HUES6 (cell line): ENCODE data around the gene THOC7.

Experiments
- H3K27ac ChIP-seq: 2 replicates; pipeline ENCODE4 v1.7.0; 2013; ENCODE audit warnings: low read depth, mild to moderate bottlenecking, low read length, inconsistent platforms
- H3K27me3 ChIP-seq: 2 replicates; pipeline ENCODE4 v1.6.1; 2013; ENCODE audit warnings: low read length; ENCODE audit not compliant: control insufficient read depth, insufficient read depth
- H3K36me3 ChIP-seq: 2 replicates; pipeline ENCODE4 v1.6.1; 2013; ENCODE audit warnings: low read length; ENCODE audit not compliant: control insufficient read depth, insufficient read depth
- H3K4me1 ChIP-seq: 2 replicates; pipeline ENCODE4 v1.6.1; 2013; ENCODE audit warnings: low read length; ENCODE audit not compliant: control insufficient read depth, insufficient read depth
- H3K4me3 ChIP-seq: 2 replicates; pipeline ENCODE4 v1.5.1; 2013; ENCODE audit warnings: low read depth, low read length
- H3K9ac ChIP-seq: one replicate; pipeline ENCODE4 v1.6.1; 2013; ENCODE audit warnings: mild to moderate bottlenecking, low read length
- H3K9me3 ChIP-seq: 2 replicates; pipeline ENCODE4 v1.6.1; 2013; ENCODE audit warnings: low read depth, low read length; ENCODE audit not compliant: control insufficient read depth, insufficient read depth

The THOC7 gene

GRCh38 chr3:63841704-63842103 lies 21.9 kb downstream of the THOC7 start:
- Histone ChIP-seq H3K9me3 (no peaks in the 10 kb centered on the region), H3K4me1 (no peaks in the 10 kb centered on the region), H3K36me3 (no peaks in the 10 kb centered on the region), H3K9ac (no peak overlapping the region), H3K27me3 (no peaks in the 10 kb centered on the region), H3K27ac (no peak overlapping the region), H3K4me3 (no peak overlapping the region)

GRCh38 chr3:63832395-63832794 lies 31.2 kb downstream of the THOC7 start:
- H3K27ac ChIP-seq, result no peak overlapping the region
- no peak overlapping the region for H3K9ac ChIP-seq
- peaks cover 43% of the 10 kb centered on the region for H3K36me3 ChIP-seq
- no peaks in the 10 kb centered on the region for H3K4me1 ChIP-seq
- no peak overlapping the region for H3K4me3 ChIP-seq
- no peaks in the 10 kb centered on the region for H3K9me3 ChIP-seq
- H3K27me3 ChIP-seq, result no peaks in the 10 kb centered on the region

- H3K27ac ChIP-seq, result no peak overlapping the region
- H3K27me3 ChIP-seq, result no peaks in the 10 kb centered on the region
- H3K9ac ChIP-seq, result no peak overlapping the region
- no peaks in the 10 kb centered on the region; the same call in 1 of the 2 replicates for H3K4me1 ChIP-seq
- H3K4me3 ChIP-seq, result no peak overlapping the region
- H3K36me3 ChIP-seq, result peaks cover 36% of the 10 kb centered on the region
- H3K9me3 ChIP-seq, result no peaks in the 10 kb centered on the region
Observed at GRCh38 chr3:63830526-63830925, 33.1 kb downstream of the THOC7 start.

- Histone ChIP-seq H3K9me3 (no peaks in the 10 kb centered on the region), H3K36me3 (no peaks in the 10 kb centered on the region), H3K27me3 (no peaks in the 10 kb centered on the region), H3K9ac (no peak overlapping the region), H3K4me1 (no peaks in the 10 kb centered on the region; the same call in 1 of the 2 replicates), H3K27ac (no peak overlapping the region), H3K4me3 (no peak overlapping the region)
Observed at GRCh38 chr3:63824309-63824708, 39.3 kb downstream of the THOC7 start.

- H3K4me3 ChIP-seq, result no peak within 1 kb of the TSS
- no peaks in the 10 kb centered on the region for H3K36me3 ChIP-seq
- no peak within 1 kb of the TSS for H3K27ac ChIP-seq
- peaks cover 5% of the 10 kb centered on the region for H3K4me1 ChIP-seq
- H3K9ac ChIP-seq, result no peak within 1 kb of the TSS
- H3K27me3 ChIP-seq, result no peaks in the 10 kb centered on the region
- no peaks in the 10 kb centered on the region for H3K9me3 ChIP-seq
Observed at GRCh38 chr3:63819151-63819398, 44.5 kb downstream of the THOC7 start, which contains the start of gene C3orf49. TSS of gene C3orf49 (plus strand) at chr3:63819299. CDS start at chr3:63819472, 173 bp downstream.

- no peaks in the 10 kb centered on the region for H3K9me3 ChIP-seq
- H3K4me1 ChIP-seq, result peaks cover 5% of the 10 kb centered on the region
- H3K27ac ChIP-seq, result no peak overlapping the region
- H3K4me3 ChIP-seq, result no peak overlapping the region
- H3K9ac ChIP-seq, result no peak overlapping the region
- no peaks in the 10 kb centered on the region for H3K27me3 ChIP-seq
- H3K36me3 ChIP-seq, result no peaks in the 10 kb centered on the region
Observed at GRCh38 chr3:63818282-63819150, 45.1 kb downstream of the THOC7 start.

GRCh38 chr3:63817225-63817624 lies 46.4 kb downstream of the THOC7 start:
- no peak overlapping the region for H3K27ac ChIP-seq
- H3K4me3 ChIP-seq, result no peak overlapping the region
- H3K27me3 ChIP-seq, result no peaks in the 10 kb centered on the region
- peaks cover 5% of the 10 kb centered on the region for H3K4me1 ChIP-seq
- no peaks in the 10 kb centered on the region for H3K9me3 ChIP-seq
- no peaks in the 10 kb centered on the region for H3K36me3 ChIP-seq
- no peak overlapping the region for H3K9ac ChIP-seq

GRCh38 chr3:63814237-63814636 lies 49.4 kb downstream of the THOC7 start:
- no peak overlapping the region for H3K27ac ChIP-seq
- H3K36me3 ChIP-seq, result no peaks in the 10 kb centered on the region
- H3K27me3 ChIP-seq, result no peaks in the 10 kb centered on the region
- no peak overlapping the region for H3K4me3 ChIP-seq
- H3K9ac ChIP-seq, result no peak overlapping the region
- H3K9me3 ChIP-seq, result no peaks in the 10 kb centered on the region
- peaks cover 5% of the 10 kb centered on the region for H3K4me1 ChIP-seq

- H3K4me1 ChIP-seq, result peaks cover 4% of the 10 kb centered on the region
- no peaks in the 10 kb centered on the region for H3K27me3 ChIP-seq
- no peaks in the 10 kb centered on the region for H3K9me3 ChIP-seq
- H3K9ac ChIP-seq, result no peak overlapping the region
- no peak overlapping the region for H3K27ac ChIP-seq
- H3K36me3 ChIP-seq, result no peaks in the 10 kb centered on the region
- no peak overlapping the region for H3K4me3 ChIP-seq
Observed at GRCh38 chr3:63809607-63810006, 54.0 kb downstream of the THOC7 start.

GRCh38 chr3:63808633-63809032 lies 55.0 kb downstream of the THOC7 start:
- no peak overlapping the region for H3K27ac ChIP-seq
- H3K27me3 ChIP-seq, result no peaks in the 10 kb centered on the region
- no peak overlapping the region for H3K4me3 ChIP-seq
- H3K4me1 ChIP-seq, result no peaks in the 10 kb centered on the region
- no peak overlapping the region for H3K9ac ChIP-seq
- no peaks in the 10 kb centered on the region for H3K36me3 ChIP-seq
- no peaks in the 10 kb centered on the region for H3K9me3 ChIP-seq

GRCh38 chr3:63807961-63808565 lies 55.5 kb downstream of the THOC7 start:
- Histone ChIP-seq H3K9me3 (no peaks in the 10 kb centered on the region), H3K4me3 (no peak overlapping the region), H3K27ac (no peak overlapping the region), H3K9ac (no peak overlapping the region), H3K36me3 (no peaks in the 10 kb centered on the region), H3K4me1 (no peaks in the 10 kb centered on the region), H3K27me3 (no peaks in the 10 kb centered on the region)
